DOHH2 (cell line): ENCODE measurements around the gene HECTD1.

Source experiments
- EZH2phosphoT487 ChIP-seq: fragments of 200-600 bp; sonication (generic); IDR thresholded peaks from 2 replicates; pipeline ENCODE4 v1.6.1; 2017; ENCODE audit warnings: borderline replicate concordance, mild to moderate bottlenecking, antibody characterized with exemption, low read length, moderate library complexity, mixed read lengths
- TF ChIP-seq, protein P1 (sequence below): fragments of 200-600 bp; sonication (generic); IDR thresholded peaks from one replicate; pipeline ENCODE4 v1.5.1; 2014; ENCODE audit warnings: antibody characterized with exemption, mild to moderate bottlenecking, low read depth, low read length; ENCODE audit not compliant: poor library complexity, severe bottlenecking

DNA sequence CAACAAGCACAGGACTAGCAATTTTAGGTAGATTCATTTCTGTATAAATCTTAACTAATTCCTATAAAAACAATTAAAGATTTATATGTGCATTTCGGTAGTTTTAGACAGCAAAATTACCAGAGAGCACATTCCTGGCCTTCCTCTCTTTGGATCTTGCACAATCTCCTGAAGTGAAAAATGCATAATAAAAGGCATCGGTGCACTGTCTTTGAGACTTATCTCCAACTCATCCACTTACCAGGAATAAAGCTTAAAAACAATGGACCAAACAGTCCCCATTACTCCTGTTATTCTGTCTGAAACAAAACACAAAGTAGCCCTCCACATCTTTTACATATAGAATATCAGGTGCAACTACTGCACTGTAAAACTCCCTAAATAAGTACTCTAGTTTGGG is 69.3 kb downstream of the HECTD1 start:
- TF ChIP-seq, protein P1, sequence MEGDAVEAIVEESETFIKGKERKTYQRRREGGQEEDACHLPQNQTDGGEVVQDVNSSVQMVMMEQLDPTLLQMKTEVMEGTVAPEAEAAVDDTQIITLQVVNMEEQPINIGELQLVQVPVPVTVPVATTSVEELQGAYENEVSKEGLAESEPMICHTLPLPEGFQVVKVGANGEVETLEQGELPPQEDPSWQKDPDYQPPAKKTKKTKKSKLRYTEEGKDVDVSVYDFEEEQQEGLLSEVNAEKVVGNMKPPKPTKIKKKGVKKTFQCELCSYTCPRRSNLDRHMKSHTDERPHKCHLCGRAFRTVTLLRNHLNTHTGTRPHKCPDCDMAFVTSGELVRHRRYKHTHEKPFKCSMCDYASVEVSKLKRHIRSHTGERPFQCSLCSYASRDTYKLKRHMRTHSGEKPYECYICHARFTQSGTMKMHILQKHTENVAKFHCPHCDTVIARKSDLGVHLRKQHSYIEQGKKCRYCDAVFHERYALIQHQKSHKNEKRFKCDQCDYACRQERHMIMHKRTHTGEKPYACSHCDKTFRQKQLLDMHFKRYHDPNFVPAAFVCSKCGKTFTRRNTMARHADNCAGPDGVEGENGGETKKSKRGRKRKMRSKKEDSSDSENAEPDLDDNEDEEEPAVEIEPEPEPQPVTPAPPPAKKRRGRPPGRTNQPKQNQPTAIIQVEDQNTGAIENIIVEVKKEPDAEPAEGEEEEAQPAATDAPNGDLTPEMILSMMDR = no peak
- TF ChIP-seq EZH2phosphoT487 = no peak
